GM19193 (cell line): Measurements from ENCODE around the gene CHRM5.

Experiments used
- POLR2A ChIP-seq: IDR thresholded peaks from 4 replicates; pipeline ENCODE4 v1.6.1; 2011; ENCODE audit not compliant: insufficient read depth, insufficient read length; ENCODE audit errors: extremely low read depth

CHRM5 gene

DNA sequence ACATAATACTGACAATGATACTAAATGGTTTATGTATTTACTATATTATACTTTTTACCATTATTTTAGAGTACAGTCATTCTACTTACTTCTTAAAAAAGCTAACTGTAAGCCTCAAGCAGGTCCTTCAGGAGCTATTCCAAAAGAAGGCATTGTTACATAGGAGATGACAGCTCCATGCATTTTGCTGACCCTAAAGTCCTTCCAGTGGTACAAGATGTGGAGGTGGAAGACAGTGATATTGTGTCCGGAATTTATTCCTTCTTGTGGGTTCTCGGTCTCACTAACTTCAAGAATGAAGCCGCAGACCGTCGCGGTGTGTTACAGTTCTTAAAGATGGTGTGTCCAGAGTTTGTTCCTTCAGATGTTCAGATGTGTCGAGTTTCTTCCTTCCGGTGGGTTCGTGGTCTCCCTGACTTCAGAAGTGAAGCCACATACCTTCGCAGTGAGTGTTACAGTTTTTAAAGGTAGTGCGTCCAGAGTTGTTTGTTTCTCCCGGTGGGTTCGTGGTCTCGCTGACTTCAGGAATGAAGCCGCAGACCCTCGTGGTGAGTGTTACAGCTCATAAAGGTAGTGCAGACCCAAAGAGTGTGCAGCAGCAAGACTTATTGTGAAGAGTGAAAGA lies 49.8 kb downstream of the CHRM5 start:
- no peak for TF ChIP-seq POLR2A

DNA sequence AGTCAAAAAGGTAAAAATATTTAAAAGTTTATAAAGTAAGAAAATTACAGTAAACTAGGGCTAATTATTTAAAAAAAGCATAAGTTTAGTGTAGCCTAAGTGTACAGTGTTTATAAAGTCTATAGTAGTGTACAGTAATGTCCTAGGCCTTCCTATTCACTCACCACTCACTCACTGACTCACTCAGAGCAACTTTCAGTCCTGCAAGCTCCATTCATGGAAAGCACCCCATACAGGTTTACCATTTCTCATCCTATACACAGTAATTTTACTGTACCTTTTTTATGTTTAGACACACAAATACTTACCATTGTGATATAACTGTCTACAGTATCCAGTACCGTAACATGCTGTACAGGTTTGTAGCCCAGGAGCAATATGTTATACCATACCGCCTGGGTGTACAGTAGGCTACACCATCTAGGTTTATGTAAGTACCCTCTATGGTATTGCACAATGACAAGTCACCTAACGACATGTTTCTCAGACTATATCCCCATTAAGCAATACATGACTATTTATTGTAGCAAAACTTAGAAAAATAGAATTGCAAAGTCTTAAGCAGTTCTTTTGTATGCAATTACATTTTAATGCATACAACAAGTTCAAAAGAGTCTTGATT lies 51.2 kb downstream of the CHRM5 start:
- no peak for TF ChIP-seq POLR2A

DNA sequence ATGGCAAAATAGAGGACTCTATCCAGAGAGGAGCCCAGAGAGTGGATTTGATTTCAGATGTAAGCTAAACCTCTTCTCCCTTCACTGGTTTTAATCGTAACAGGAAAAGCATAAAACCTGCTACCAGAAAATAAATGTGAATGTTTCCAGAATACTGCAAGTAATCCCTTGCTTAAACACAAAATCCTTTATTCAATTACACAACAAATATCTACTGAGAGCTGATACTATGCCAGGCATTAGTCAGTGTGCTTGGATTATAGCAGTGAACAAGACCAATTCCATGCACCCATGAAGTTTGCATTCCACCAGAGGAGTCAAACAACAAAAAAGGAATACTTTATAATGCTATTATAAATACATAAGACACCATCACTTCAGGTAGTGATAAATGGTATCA lies 55.6 kb downstream of the CHRM5 start:
- TF ChIP-seq POLR2A = no peak

DNA sequence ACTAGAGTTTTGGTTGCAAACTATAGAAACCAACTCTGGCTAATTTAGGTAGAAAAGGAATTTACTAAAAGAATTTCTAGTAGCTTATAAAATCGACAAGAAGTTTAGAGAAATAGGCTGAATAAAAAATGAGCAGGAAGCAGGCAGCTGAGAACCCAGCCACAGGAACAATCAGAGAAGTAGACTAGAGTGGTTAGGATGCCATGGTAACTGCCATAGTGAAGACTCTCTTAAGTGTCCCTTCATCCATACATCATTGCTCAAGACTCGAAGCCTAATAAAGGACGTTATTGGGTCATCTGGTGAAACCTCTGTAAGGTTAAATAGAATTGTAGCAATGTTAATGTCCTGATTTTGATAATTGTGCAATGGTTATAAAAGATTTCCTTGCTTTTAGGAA lies 57.0 kb downstream of the CHRM5 start:
- no peak for TF ChIP-seq POLR2A

DNA sequence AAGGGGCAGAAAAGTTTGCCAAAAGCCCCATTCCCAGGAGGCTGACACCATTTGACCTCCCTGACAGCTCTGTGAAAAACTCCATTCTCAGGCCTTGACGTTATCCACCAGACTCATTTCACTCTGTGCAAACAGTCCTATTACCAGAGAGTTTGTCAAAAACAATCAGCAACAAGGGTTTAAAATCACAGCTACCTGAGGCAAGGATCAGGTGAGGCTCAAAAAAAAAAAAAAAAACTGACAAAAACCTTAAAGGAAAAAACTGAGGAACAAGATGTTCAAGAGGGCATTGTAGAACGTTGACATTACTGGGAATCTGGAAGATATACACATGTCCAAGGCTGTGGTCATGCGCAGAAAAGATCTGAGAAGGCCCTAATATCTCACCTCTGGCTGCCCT lies 59.3 kb downstream of the CHRM5 start:
- TF ChIP-seq POLR2A = no peak

DNA sequence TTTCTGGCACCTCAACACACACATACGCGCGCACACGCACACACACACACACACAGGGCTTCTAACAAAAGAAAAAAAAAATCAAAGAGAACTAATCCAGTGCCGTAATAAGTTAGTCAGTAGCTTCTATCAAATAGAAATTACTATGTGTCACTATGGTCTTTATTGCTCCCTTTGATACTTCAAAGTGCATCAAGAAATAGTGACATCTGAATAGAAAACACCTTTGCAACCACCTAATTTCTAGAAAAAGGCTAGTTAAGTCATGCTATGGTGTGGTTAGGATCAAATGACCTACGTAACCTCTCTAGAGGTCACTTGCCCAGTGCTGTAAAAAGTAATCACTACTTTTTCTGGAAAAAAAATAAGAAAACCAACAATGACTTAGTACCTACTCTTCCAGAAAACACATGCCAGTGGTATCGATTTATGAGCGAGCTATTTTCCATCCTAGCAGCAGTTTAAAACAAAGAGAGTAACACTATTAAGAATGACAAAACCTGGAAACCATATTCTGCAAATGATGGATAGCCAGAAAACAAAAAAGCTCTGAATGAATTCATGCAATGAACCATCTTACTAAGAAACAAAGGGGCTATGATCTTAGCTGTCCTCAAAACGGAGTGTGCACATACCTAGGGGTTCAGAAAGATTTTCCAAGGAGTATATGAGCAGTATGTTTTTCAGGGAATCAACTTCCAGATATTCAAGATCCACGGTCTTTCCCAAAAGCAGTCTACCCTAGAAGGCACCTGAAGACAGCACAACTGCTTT lies 63.9 kb downstream of the CHRM5 start:
- TF ChIP-seq POLR2A = no peak

DNA sequence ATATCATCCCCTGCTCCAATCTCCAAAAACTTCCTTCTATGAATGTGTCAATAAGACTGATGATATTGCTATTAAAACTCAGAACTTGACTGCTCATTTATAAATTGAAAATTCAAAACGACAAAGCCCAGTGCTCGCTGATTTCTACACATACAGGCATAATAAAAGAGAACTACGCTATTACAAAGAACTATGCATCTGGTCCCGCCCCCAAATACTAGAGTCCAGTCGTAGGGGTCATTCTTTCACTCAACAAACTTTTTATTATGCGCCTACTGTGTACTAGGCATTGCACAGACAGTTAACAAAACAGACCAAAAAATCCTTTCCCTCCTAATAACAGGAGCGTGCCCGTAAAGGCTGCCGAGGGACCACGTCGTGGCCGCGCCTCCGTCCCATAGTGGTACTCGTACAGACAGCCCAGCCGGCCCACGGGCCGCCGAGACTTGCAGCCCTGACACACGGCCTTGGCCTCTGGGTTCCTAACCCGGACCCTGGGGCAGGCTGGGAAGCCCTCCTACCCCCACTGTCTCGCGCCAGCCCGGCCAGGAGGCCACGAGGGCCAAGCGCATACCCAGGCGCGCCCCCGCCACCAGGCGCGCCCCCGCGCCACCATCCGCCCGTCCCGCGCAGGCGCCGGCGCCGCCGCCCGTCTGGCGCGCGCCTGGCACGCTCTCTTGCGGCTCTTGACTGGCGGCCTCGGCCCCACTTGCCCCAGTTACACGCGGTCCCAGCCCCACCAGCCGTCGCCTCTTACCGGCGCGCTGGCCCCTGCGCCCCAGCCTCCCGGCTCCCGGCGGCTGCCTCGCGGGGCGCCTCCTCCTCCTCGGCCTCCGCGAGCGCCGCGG lies 70.0 kb downstream of the CHRM5 start:
- TF ChIP-seq POLR2A = peak; percentile 84

DNA sequence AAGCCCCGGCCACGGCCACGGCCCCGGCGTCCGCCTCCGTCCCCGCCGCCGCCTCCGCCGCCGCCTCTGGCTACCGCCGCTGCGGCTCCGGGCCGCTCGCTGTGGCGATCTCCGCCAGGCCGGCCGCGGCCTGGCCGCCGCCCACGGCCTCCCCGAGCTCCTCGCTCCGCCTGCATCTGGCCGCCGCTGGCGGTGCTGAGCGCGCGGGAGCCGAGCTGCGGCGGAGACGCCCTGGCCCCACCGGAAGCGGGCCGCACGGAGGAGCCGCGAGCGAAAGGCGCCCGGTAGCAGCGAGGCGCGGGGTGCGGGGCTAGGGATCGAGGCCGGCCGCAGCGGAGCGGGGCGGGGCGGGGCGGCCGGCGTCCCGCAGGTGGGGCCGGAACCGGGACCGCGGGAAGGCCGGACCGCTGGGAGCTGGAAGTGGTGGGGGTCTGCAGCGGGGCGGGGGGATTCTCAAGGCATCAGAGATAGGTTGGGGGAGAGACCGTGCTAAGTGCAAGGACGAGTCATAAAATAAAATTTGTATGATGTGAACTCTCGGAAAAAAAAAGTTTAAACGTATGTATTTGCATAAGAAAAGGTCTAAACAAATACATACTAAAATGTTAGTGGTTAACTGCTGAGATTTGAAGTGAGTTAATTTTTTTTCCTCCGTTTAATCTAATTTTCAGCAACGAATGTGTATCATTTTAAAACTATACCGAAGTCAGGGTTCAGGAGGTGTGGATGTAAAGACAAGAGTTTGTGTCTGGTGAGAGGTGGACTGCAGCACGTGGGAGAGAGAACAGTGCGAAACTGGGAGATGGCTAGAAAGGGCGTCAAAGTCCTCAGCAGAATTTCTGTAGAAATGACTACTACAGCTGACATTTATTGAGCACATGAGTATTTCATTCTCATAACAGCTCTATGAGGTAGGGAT lies 70.8 kb downstream of the CHRM5 start, which contains the start of gene AVEN:
AVEN (minus strand) TSS at position 334 of the 919 bp plus-strand sequence; CDS start at position 176, 158 bp downstream.
- no peak for TF ChIP-seq POLR2A

DNA sequence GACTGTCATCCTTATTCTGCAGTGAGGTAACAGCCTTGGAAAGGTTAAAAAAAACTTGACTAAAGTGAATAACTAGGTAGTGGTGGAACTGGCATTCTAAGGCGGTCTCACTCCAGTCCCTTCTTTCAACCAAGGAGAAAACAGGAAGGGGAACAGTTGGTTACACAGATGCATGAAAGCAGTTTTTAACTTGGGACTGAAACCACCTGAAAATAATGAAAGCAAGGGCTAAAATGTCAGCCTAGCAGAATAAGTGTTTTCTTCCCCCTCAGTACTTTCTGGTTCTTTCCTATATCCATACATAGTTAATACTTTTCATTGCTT lies 71.5 kb downstream of the CHRM5 start:
- no peak for TF ChIP-seq POLR2A

DNA sequence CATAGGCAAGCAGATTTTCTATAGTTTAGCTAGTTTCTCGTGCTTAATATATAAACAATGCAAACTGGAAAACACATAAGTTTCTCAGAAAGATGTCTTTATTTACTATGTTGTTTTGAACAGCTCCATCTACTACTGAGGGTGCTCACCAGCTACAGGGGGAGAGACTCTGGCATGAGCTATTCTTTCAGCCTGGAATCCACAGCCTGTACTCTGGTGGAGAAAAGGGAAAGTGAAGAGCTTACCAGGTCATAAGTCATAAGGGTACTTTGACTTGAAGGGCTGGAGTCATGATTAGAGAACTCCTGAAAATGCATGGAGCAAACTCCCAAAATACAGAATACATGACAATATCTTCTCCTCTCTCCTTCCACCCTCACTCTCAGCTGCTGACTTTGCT lies 75.1 kb downstream of the CHRM5 start:
- TF ChIP-seq POLR2A = no peak

DNA sequence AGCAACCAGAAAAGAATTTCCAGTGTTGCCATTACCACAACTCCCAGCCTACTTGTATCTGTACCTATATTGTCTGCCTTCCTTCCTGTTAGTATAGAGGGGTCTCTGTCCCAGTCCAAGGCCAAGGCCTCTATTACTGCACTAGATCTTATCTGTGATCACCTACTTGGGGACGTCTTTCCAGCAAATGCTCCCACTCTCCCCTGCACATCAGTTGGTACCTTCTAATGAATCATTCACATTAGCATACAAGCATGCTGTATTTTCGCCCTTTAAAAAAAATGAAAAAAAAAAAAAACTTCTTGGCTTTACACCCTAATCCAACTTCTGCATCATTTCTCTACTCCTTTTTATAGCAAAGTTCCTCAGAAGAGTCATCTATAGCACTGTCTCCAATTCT lies 75.5 kb downstream of the CHRM5 start:
- TF ChIP-seq POLR2A = no peak

DNA sequence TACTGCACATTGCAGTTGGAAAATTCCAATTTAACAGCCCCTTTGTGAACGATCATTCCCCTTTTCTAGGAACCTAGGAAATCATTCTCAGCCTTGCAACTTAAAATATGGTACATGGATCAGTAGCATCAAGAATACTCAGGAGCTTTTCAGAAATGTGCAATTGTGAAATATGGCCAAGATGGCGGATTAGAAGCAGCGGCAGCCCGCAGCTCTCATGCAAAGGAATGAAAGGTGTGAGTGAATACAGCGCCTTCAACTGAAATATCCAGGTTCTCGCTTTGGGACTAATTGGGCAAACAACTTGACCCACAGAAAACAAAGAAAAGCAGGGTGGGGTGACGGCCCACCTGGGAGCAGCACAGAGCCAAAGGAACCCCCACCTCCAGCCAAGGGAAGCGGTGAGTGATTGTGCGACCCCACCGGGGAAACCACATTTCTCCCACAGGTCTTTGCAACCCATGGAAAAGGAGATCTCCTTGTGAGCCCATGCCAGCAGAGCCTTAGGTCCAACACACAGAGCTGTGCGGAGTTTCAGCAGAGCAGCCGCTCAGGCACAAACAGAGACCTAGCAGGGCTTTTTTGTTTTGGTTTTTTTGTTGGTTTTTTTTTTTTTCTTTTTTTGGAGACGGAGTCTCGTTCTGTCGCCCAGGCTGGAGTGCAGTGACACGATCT lies 78.3 kb downstream of the CHRM5 start:
- no peak for TF ChIP-seq POLR2A

DNA sequence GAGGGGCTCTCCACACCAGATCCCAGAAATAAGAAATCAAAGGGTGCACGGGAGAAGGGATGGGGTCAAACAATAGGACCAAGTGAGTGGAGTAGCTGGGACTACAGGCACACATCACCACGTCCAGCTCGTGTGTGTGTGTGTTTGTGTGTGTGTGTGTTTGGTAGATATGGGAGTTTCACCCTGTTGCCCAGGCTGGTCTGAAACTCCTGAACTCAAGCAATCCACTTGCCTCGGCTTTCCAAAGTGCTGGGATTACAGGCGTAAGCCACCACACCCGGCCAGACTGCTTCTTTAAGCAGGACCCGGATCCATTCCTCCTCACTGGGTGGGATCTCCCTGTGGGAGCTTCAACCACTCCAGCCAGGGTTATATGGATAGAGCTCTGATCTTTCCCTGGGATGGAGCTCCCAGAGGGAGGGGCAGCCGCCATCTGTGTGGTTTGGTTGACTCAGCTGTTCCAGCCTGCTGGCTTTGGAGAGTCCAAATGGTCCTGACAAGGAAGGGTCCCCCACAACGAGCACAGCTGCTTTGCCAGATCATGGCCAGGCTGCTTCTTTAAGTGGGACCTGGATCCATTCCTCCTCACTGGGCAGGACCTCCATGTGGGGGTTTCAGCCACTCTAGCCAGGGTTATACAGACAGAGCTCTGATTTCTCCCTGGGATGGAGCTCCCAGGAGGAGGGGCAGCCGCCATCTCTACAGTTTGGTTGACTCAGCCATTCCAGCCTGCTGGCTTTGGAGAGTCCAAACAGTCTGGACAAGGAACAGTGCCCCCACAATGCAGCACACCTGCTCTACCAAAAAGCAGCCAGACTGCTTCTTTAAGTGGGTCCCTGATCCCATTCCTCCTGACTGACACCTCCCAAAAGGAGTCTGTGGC lies 79.8 kb downstream of the CHRM5 start:
- no peak for TF ChIP-seq POLR2A
